Panc1 (cell line): ENCODE measurements around the gene KLF11.

Experiments
- CTCF ChIP-seq: fragments of 450-650 bp; IDR thresholded peaks from 2 replicates; pipeline ENCODE4 v1.5.1; 2017; ENCODE audit warnings: mild to moderate bottlenecking
- POLR2AphosphoS5 ChIP-seq: IDR thresholded peaks from 2 replicates; pipeline ENCODE4 v1.6.1; 2012; ENCODE audit warnings: mild to moderate bottlenecking, low read depth, low read length, moderate library complexity
- REST ChIP-seq, 2 experiments: IDR thresholded peaks; 2 replicates each; pipeline ENCODE4 v1.6.1; 2011 to 2012; ENCODE audit warnings: low read depth in 2 of 2, control low read depth in 1 of 2, low read length in 1 of 2, mild to moderate bottlenecking in 1 of 2, moderate library complexity in 1 of 2; ENCODE audit not compliant: insufficient read depth in 1 of 2
- SIN3A ChIP-seq: IDR thresholded peaks from 2 replicates; pipeline ENCODE4 v1.6.1; 2012; ENCODE audit warnings: low read depth, mild to moderate bottlenecking, low read length, moderate library complexity, borderline replicate concordance; ENCODE audit not compliant: insufficient read depth
- TCF7L2 ChIP-seq: IDR thresholded peaks from 2 replicates; pipeline ENCODE4 v1.6.1; 2011; ENCODE audit warnings: mild to moderate bottlenecking, low read depth, low read length, inconsistent platforms

- TF ChIP-seq CTCF (no peak), REST (IDR thresholded peaks at IDR 0.05; ENCODE audit: insufficient read depth in 1 of 2, low read depth in 2 of 2, low read length in 1 of 2) (no peak), TCF7L2 (no peak), POLR2AphosphoS5 (no peak), SIN3A (no peak)
Observed at GRCh38 chr2:10027660-10028330, 15.6 kb upstream of the KLF11 start.
